ENCODE measurements around the gene CREBBP.

DNA sequence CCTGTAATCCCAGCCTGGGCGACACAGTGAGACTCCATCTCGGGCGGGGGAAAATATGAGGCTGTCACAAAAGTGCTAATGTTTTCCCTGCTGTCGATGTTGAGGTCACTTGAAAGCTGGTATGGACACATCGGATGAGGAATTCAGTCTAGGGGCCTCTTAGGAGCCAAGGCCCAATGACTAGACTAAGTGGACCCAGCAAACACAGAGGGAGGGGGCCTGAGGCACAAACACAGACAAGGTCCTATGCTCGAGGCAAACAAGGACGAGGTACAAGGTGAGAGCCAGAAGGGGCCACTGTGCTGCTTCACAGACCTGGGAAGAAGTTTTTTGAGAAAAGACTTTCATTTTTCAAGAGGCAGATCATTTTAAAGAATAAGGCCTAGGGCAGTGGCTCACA, 178.4 kb downstream of the CREBBP start:
- TF ChIP-seq, protein P1, sequence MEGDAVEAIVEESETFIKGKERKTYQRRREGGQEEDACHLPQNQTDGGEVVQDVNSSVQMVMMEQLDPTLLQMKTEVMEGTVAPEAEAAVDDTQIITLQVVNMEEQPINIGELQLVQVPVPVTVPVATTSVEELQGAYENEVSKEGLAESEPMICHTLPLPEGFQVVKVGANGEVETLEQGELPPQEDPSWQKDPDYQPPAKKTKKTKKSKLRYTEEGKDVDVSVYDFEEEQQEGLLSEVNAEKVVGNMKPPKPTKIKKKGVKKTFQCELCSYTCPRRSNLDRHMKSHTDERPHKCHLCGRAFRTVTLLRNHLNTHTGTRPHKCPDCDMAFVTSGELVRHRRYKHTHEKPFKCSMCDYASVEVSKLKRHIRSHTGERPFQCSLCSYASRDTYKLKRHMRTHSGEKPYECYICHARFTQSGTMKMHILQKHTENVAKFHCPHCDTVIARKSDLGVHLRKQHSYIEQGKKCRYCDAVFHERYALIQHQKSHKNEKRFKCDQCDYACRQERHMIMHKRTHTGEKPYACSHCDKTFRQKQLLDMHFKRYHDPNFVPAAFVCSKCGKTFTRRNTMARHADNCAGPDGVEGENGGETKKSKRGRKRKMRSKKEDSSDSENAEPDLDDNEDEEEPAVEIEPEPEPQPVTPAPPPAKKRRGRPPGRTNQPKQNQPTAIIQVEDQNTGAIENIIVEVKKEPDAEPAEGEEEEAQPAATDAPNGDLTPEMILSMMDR (conservative IDR thresholded peaks at IDR 0.05; ENCODE audit: low read depth, low read length), result no peak
- no peak for TF ChIP-seq EZH2 (IDR thresholded peaks at IDR 0.05; ENCODE audit: borderline replicate concordance, low read depth, low read length, poor library complexity, severe bottlenecking)

Measured in A673 (cell line).